Activated CD8-positive, alpha-beta memory T cell treated with anti-CD3 and anti-CD28 coated beads, Interleukin-2, amount 10 ng/mL, durations not matched to agents 7 days and 5 days (primary cell): ENCODE measurements around the gene RPS25. TPM values are rescaled to one million over a fixed set of nuclear protein-coding genes. Genes with fewer than 3 reads are reported as not detected.
"Not testable (repeated sequence)": the region's sequence is repeated elsewhere in the genome, so short reads cannot be mapped to it uniquely, and the experiment has no call there.

Source experiments
- ATAC-seq: fragments of 150-1000 bp; cut with Tn5 transposase; one replicate; pipeline ENCODE4 v1.10.0; 2021; ENCODE audit warnings: moderate library complexity
- CTCF ChIA-PET: fragments of 350-600 bp; sonication (Branson Sonifier 250); formaldehyde crosslinking; loops from one replicate; lab custom pipeline; 2021; ENCODE audit warnings: antibody characterized with exemption; lab: Charles Lee
- DNase-seq: peaks from one replicate; pipeline ENCODE4 v3.0.0-alpha.2; 2020
- H3K27ac Mint-ChIP-seq: one replicate; pipeline ENCODE4 v1.8.0; 2021; ENCODE audit warnings: mild to moderate bottlenecking, mixed read lengths
- H3K27me3 Mint-ChIP-seq: one replicate; pipeline ENCODE4 v1.8.0; 2021; ENCODE audit warnings: mixed read lengths
- H3K36me3 Mint-ChIP-seq: one replicate; pipeline ENCODE4 v1.8.0; 2021; ENCODE audit warnings: mild to moderate bottlenecking, mixed read lengths
- H3K4me1 Mint-ChIP-seq: one replicate; pipeline ENCODE4 v1.8.0; 2021; ENCODE audit warnings: mixed read lengths
- H3K4me3 Mint-ChIP-seq: one replicate; pipeline ENCODE4 v1.8.0; 2021; ENCODE audit warnings: mild to moderate bottlenecking, moderate library complexity, mixed read lengths
- H3K9me3 Mint-ChIP-seq: one replicate; pipeline ENCODE4 v1.8.0; 2022; ENCODE audit warnings: low read depth, mixed read lengths
- total RNA-seq, 2 experiments: library from RNA; stranded (reverse); gene quantifications; one replicate each; pipeline ENCODE4 v1.2.3, GENCODE V29; 2021

RPS25 gene
- total RNA-seq, 2 experiments from 2014 or later = 945 to 1,070 TPM

GRCh38 chr11:119023741-119024140 is 5.6 kb upstream of the RPS25 start:
- ATAC-seq (no peak), DNase-seq (no peak)
- Mint-ChIP-seq H3K9me3 (no peaks in the 10 kb centered on the region), H3K27ac (peak overlapping the region; percentile 13), H3K4me1 (peaks cover 46% of the 10 kb centered on the region), H3K27me3 (no peaks in the 10 kb centered on the region), H3K36me3 (peaks cover 31% of the 10 kb centered on the region), H3K4me3 (no peak overlapping the region)
- CTCF ChIA-PET = interaction anchor here (0.9 to 2.6 kb wide), 4 partner anchors 7 to 76 kb away, joined by 3 to 10 read pairs (median 4); partner anchors contain the start of genes CENATAC and SLC37A4

GRCh38 chr11:119021631-119022030 is 3.5 kb upstream of the RPS25 start:
- no peak for ATAC-seq

GRCh38 chr11:119019996-119020395 is 1.9 kb upstream of the RPS25 start:
- DNase-seq (no peak), ATAC-seq (no peak)
- H3K4me1 Mint-ChIP-seq = peaks cover 63% of the 10 kb centered on the region
- H3K27ac Mint-ChIP-seq = peak overlapping the region; percentile 99
- peak overlapping the region; percentile 94 for H3K4me3 Mint-ChIP-seq
- no peaks in the 10 kb centered on the region for H3K27me3 Mint-ChIP-seq
- CTCF ChIA-PET = interaction anchor here (0.7 to 5.1 kb wide), 3 partner anchors 11 to 1176 kb away, joined by 3 to 33 read pairs (median 11); partner anchors contain the start of genes CENATAC and SLC37A4
- peaks cover 57% of the 10 kb centered on the region for H3K36me3 Mint-ChIP-seq
- H3K9me3 Mint-ChIP-seq = no peaks in the 10 kb centered on the region

More at GRCh38 chr11:119021631-119022030, 3.5 kb upstream of the RPS25 start:
- no peaks in the 10 kb centered on the region for H3K9me3 Mint-ChIP-seq
- H3K27me3 Mint-ChIP-seq = no peaks in the 10 kb centered on the region
- no peak for DNase-seq
- CTCF ChIA-PET = interaction anchor here (2.6 kb wide), 1 partner anchor 9 kb away, joined by 10 read pairs; the partner anchor contains the start of gene SLC37A4
- no peak overlapping the region for H3K4me3 Mint-ChIP-seq
- peaks cover 48% of the 10 kb centered on the region for H3K4me1 Mint-ChIP-seq
- peak overlapping the region; percentile 39 for H3K27ac Mint-ChIP-seq
- peaks cover 42% of the 10 kb centered on the region for H3K36me3 Mint-ChIP-seq

DNA sequence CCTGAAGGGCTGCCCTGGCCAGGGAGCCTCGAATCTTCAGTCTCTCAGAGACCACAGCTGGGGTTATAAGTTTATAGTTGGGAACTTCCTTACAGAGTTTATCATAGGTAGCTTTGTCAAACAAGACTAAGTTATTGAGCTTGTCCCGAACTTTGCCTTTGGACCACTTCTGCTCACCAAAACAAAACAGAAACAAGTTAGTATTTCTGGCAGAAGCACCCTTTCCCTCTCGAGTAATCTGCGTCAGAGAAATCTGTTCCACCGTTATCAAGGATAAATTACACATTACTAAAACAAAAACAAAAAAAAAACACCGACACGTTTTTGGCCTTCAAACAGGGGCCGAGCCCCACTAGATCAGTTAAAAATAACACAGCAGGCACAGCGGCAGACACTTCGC is 766 bp downstream of the RPS25 start:
- H3K27me3 Mint-ChIP-seq, DNase-seq, H3K9me3 Mint-ChIP-seq, ATAC-seq: not testable (repeated sequence)
- Mint-ChIP-seq H3K27ac (peak overlapping the region; percentile 99), H3K36me3 (peaks cover 62% of the 10 kb centered on the region), H3K4me3 (peak overlapping the region; percentile 94), H3K4me1 (peaks cover 56% of the 10 kb centered on the region)
- CTCF ChIA-PET = interaction anchor here (1.4 to 5.1 kb wide), 3 partner anchors 13 to 38 kb away, joined by 4 to 33 read pairs (median 7); partner anchors contain the start of genes CENATAC and SLC37A4

DNA sequence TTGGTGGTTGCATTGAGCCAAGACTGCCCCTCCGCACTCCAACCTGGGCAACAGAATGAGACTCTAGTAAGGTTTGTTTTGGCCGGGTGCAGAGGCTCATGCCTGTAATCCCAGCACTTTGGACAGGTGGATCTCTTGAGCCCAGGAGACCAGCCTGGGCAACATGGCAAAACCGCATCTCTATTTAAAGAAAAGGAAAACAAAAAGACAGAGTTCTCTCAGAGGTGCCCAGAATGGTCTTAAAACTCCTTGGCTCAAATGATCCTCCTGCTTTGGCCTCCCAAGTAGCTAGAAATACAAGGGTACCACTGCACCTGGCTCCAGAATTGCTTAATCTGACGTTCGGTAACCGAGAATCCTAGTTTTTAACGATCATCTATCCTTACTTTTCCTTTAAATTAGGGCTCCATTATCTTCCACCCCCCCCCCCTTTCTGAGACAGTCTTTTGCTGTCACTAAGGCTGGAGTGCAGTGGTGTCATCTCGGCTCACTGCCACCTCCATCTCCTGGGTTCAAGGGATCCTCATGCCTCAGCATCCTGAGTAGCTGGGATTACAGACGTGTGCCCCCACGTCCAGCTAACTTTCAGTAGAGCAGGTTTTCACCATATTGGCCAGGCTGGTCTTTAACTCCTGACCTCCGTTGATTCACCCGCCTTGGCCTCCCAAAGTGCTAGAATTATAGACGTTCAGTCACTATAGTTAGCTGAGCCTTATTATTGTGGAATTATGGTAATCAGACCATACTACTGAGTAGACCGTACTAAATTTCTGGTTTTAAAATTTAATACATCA is 1.7 kb downstream of the RPS25 start:
- peaks cover 59% of the 10 kb centered on the region for H3K36me3 Mint-ChIP-seq
- H3K27me3 Mint-ChIP-seq = no peaks in the 10 kb centered on the region
- no peak for DNase-seq
- peaks cover 52% of the 10 kb centered on the region for H3K4me1 Mint-ChIP-seq
- CTCF ChIA-PET = interaction anchor here (0.8 to 5.1 kb wide), 4 partner anchors 11 to 51 kb away, joined by 3 to 33 read pairs (median 4); partner anchors contain the start of genes CENATAC and VPS11
- no peaks in the 10 kb centered on the region for H3K9me3 Mint-ChIP-seq
- peak overlapping the region; percentile 30 for H3K4me3 Mint-ChIP-seq
- peak overlapping the region; percentile 49 for H3K27ac Mint-ChIP-seq
- ATAC-seq = no peak

- Mint-ChIP-seq H3K27me3 (no peaks in the 10 kb centered on the region), H3K4me1 (peaks cover 45% of the 10 kb centered on the region), H3K36me3 (peaks cover 55% of the 10 kb centered on the region), H3K9me3 (no peaks in the 10 kb centered on the region), H3K27ac (no peak overlapping the region), H3K4me3 (no peak overlapping the region)
- ATAC-seq (no peak), DNase-seq (no peak)
- CTCF ChIA-PET = interaction anchor here (1.6 to 5.1 kb wide), 2 partner anchors 12 to 17 kb away, joined by 5 to 33 read pairs; partner anchors contain the start of gene CENATAC
Observed at GRCh38 chr11:119015054-119015611, 3.0 kb downstream of the RPS25 start.

DNA sequence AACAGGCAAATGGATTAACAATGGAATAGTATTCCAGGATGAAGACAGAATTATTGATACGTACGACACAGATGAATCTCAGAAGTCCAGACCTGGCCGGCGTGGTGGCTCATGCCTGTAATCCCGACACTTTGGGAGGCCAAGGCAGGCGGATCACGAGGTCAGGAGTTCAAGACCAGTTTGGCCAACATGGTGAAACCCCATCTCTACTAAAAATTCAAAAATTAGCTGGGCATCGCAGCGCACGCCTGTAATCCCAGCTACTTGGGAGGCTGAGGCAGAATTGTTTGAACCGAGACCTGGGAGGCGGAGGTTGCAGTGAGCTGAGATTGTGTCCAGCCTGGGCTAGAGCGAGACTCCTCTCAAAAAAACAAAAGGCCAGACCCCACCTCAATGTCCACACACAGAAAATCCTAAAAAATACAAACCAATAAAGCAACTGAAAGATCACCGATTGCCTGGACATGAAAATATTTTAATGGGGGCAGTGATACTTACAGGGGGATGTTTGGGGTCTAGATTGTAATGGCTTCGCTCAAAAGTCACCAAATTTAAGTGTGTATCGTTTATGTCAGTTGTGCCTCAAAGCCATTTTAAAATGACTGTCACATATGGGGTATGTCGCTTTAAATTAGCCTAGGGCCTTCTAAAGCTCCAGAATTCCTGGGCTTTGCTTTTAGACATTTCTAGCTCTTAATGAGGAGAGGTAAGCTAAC is 3.8 kb downstream of the RPS25 start:
- Mint-ChIP-seq H3K36me3 (peaks cover 52% of the 10 kb centered on the region), H3K4me1 (peaks cover 40% of the 10 kb centered on the region), H3K9me3 (no peaks in the 10 kb centered on the region), H3K4me3 (no peak overlapping the region), H3K27me3 (no peaks in the 10 kb centered on the region), H3K27ac (peak overlapping the region; percentile 56)
- CTCF ChIA-PET = no interaction called here
- DNase-seq = no peak
- no peak for ATAC-seq

GRCh38 chr11:119012629-119013170 is 5.4 kb downstream of the RPS25 start:
- CTCF ChIA-PET = no interaction called here
- Mint-ChIP-seq H3K36me3 (peaks cover 50% of the 10 kb centered on the region), H3K9me3 (no peaks in the 10 kb centered on the region), H3K27me3 (no peaks in the 10 kb centered on the region), H3K4me3 (no peak overlapping the region), H3K4me1 (peaks cover 38% of the 10 kb centered on the region), H3K27ac (peak overlapping the region; percentile 53)
- DNase-seq (no peak), ATAC-seq (no peak)

DNA sequence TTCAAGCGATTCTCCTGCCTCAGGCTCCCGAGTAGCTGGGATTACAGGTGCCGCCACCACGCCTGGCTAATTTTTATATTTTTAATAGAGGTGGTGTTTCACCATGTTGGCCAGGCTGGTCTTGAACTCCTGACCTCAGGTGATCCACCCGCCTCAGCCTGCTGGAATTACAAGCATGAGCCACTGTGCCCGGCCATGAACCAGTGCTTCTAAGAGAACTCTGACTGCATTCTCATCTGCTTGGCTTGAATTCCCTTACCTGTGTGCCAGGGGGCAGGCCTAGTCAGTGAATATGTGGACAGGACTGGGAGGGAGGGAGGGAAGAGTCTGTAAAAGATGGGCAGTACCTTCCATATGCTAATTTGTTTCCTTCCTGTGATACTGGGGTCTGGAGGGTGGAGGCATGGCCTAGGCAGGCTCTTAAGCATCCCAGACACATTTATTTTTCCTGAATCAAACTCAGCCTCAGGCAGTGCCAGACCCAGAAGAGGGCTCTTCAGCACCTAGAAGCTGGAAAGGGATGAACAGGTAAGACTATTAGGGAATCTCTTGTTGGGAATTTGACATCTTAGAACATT is 6.6 kb downstream of the RPS25 start:
- H3K27ac Mint-ChIP-seq = peak overlapping the region; percentile 40
- peaks cover 47% of the 10 kb centered on the region for H3K36me3 Mint-ChIP-seq
- H3K27me3 Mint-ChIP-seq = no peaks in the 10 kb centered on the region
- DNase-seq (no peak), ATAC-seq (no peak)
- CTCF ChIA-PET = no interaction called here
- H3K9me3 Mint-ChIP-seq = no peaks in the 10 kb centered on the region
- no peak overlapping the region for H3K4me3 Mint-ChIP-seq
- H3K4me1 Mint-ChIP-seq = peaks cover 33% of the 10 kb centered on the region

DNA sequence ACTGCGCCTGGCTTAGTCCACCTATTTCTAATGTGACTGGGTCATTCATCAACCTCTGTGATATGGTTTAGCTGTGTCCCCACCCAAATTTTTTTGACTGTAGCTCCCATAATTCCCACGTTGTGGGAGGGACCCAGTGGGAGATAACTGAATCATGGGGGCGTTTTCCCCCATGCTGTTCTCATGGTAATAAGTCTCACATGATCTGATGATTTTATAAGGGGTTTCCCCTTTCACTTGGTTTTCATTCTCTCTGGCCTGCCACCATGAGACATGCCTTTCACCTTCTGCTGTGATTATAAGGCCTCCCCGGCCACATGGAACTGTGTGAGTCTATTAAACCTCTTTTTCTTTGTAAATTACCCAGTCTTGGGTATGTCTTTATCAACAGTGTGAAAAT is 11.5 kb downstream of the RPS25 start:
- H3K27me3 Mint-ChIP-seq = no peaks in the 10 kb centered on the region
- no peaks in the 10 kb centered on the region for H3K9me3 Mint-ChIP-seq
- peaks cover 12% of the 10 kb centered on the region for H3K4me1 Mint-ChIP-seq
- peak overlapping the region; percentile 12 for H3K27ac Mint-ChIP-seq
- H3K4me3 Mint-ChIP-seq = no peak overlapping the region
- CTCF ChIA-PET = no interaction called here
- H3K36me3 Mint-ChIP-seq = peaks cover 19% of the 10 kb centered on the region
- ATAC-seq (no peak), DNase-seq (no peak)

DNA sequence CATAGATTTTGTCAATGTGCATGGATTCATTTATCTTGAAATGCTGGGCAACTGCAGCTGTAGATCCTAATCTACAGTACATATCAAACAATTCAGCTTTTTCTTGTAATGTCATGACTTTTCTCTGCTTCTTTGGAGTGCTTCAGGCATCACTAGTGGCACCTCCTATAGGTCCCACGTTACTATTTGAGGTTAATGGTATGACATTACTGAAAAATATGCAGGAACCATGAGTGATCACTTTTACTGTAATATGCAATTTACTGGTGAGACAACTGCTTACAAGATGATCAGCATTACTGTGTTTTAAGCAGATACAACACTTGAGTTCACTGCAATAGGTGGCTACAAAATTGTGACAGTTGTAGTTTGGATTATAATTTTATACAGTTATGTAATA is 17.2 kb downstream of the RPS25 start:
- Mint-ChIP-seq H3K36me3 (peaks cover 37% of the 10 kb centered on the region), H3K9me3 (no peaks in the 10 kb centered on the region), H3K4me3 (no peak overlapping the region), H3K4me1 (peaks cover 37% of the 10 kb centered on the region), H3K27me3 (no peaks in the 10 kb centered on the region), H3K27ac (peak overlapping the region; percentile 43)
- CTCF ChIA-PET = interaction anchor here (1.1 kb wide), 1 partner anchor 323 kb away, joined by 3 read pairs; no protein-coding TSS in a partner anchor
- DNase-seq = no peak
- no peak for ATAC-seq

DNA sequence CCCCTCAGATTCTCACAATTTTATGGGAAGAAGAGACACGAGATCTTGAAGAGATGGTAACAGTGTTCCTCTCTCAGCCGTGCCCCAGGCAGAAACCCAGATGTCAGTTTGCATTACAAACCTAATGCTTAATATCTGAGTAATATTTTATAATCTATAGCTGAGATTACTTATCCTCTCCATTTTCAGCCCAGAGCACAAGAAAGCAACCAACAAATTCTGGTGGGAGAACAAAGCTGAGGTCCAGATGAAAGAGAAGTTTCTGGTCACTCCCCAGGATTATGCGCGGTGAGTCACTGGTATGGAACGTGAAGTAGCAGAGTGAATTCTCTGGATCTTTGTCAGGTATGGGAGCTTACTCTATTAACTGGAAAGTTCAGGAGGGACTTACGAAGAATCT is 19.3 kb downstream of the RPS25 start:
- H3K36me3 Mint-ChIP-seq = peaks cover 35% of the 10 kb centered on the region
- H3K27ac Mint-ChIP-seq = peak overlapping the region; percentile 97
- H3K4me3 Mint-ChIP-seq = peak overlapping the region; percentile 97
- DNase-seq = no peak
- H3K4me1 Mint-ChIP-seq = peaks cover 34% of the 10 kb centered on the region
- CTCF ChIA-PET = interaction anchor here (1.3 to 4.6 kb wide), 4 partner anchors 10 to 309 kb away, joined by 3 to 33 read pairs (median 7); partner anchors contain the start of genes RPS25 and TRAPPC4
- no peak for ATAC-seq
- H3K9me3 Mint-ChIP-seq = no peaks in the 10 kb centered on the region
- no peaks in the 10 kb centered on the region for H3K27me3 Mint-ChIP-seq
